Ishikawa (cell line): ENCODE data around the gene JARID2.

Source experiments
- CEBPB ChIP-seq: IDR thresholded peaks from 2 replicates; pipeline ENCODE4 v1.6.1; 2012
- CREB1 ChIP-seq: IDR thresholded peaks from 2 replicates; pipeline ENCODE4 v1.6.1; 2012; ENCODE audit warnings: low read depth
- EGR1 ChIP-seq: IDR thresholded peaks from 2 replicates; pipeline ENCODE4 v1.6.1; 2012
- EP300 ChIP-seq: IDR thresholded peaks from 2 replicates; pipeline ENCODE4 v1.6.1; 2012; ENCODE audit warnings: borderline replicate concordance
- FOXM1 ChIP-seq: IDR thresholded peaks from 2 replicates; pipeline ENCODE4 v1.6.1; 2012; ENCODE audit warnings: low read depth, borderline replicate concordance
- NFIC ChIP-seq: IDR thresholded peaks from 2 replicates; pipeline ENCODE4 v1.6.1; 2012
- RAD21 ChIP-seq: IDR thresholded peaks from 2 replicates; pipeline ENCODE4 v1.6.1; 2012; ENCODE audit warnings: low read depth
- REST ChIP-seq: IDR thresholded peaks from 2 replicates; pipeline ENCODE4 v1.6.1; 2012; ENCODE audit warnings: low read depth, mild to moderate bottlenecking
- TAF1 ChIP-seq: IDR thresholded peaks from 2 replicates; pipeline ENCODE4 v1.6.1; 2012; ENCODE audit warnings: low read depth, mild to moderate bottlenecking
- TCF12 ChIP-seq: IDR thresholded peaks from 2 replicates; pipeline ENCODE4 v1.6.1; 2012; ENCODE audit warnings: low read depth
- TEAD4 ChIP-seq: IDR thresholded peaks from 2 replicates; pipeline ENCODE4 v1.6.1; 2012
- USF1 ChIP-seq: IDR thresholded peaks from 2 replicates; pipeline ENCODE4 v1.6.1; 2012
- YY1 ChIP-seq: IDR thresholded peaks from 2 replicates; pipeline ENCODE4 v1.6.1; 2012; ENCODE audit warnings: low read depth
- ZBTB7A ChIP-seq: IDR thresholded peaks from 2 replicates; pipeline ENCODE4 v1.6.1; 2012; ENCODE audit warnings: low read depth
- TF ChIP-seq, protein P1 (sequence below): IDR thresholded peaks from 2 replicates; pipeline ENCODE4 v1.6.1; 2012

The JARID2 gene

DNA sequence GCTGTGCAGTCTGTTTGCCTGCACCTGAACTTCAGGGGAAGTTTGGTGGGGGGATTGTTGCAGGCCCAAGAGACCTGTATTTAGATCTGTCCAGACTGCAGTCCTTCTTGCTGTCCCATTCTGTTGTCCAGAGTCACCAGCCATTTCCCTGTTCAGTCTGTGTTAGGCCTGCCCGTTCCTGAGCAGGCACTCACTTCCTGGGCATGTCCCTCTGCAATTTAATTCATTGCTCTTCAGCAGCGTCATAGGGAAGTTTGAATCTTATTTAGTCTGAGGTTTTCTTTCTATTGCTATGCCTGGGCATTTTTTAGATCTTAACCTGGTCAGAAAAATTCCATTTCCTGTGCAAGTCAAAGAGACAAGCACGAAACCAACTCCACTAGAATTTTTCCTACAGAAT, 226.8 kb downstream of the JARID2 start:
- no peak for TF ChIP-seq CEBPB
- TF ChIP-seq EGR1 = no peak
- no peak for TF ChIP-seq NFIC
- TF ChIP-seq, protein P1, sequence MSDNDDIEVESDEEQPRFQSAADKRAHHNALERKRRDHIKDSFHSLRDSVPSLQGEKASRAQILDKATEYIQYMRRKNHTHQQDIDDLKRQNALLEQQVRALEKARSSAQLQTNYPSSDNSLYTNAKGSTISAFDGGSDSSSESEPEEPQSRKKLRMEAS = no peak
- TF ChIP-seq TCF12 = no peak
- TF ChIP-seq TAF1 = no peak
- no peak for TF ChIP-seq YY1

DNA sequence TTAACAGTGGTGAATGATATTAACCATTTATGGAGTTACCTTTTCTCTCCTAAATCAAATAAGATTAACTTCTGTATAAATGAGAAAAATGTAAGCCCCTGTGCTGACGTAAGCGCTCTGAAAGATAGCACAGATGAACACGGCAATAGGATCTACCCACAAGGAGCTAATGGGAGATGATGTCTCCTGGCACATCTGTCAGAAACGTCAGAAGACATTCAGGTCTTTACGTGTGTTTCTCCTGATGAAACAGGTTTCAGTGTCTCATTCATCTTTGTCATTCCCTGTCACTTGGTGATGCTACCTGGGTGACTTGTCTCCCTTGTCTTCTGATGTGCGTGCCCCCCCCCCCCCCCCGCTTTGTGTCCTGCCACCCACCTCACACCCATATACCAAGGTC, 227.3 kb downstream of the JARID2 start:
- TF ChIP-seq YY1 = no peak
- TF ChIP-seq USF1 = no peak
- TF ChIP-seq TAF1 = no peak
- TF ChIP-seq FOXM1 = no peak
- TF ChIP-seq ZBTB7A = no peak
- no peak for TF ChIP-seq EGR1
- TF ChIP-seq RAD21 = no peak
- TF ChIP-seq, protein P1 = no peak
- TF ChIP-seq CREB1 = no peak
- no peak for TF ChIP-seq TCF12
- no peak for TF ChIP-seq REST
- TF ChIP-seq TEAD4 = no peak
- no peak for TF ChIP-seq EP300
- no peak for TF ChIP-seq NFIC
- no peak for TF ChIP-seq CEBPB

DNA sequence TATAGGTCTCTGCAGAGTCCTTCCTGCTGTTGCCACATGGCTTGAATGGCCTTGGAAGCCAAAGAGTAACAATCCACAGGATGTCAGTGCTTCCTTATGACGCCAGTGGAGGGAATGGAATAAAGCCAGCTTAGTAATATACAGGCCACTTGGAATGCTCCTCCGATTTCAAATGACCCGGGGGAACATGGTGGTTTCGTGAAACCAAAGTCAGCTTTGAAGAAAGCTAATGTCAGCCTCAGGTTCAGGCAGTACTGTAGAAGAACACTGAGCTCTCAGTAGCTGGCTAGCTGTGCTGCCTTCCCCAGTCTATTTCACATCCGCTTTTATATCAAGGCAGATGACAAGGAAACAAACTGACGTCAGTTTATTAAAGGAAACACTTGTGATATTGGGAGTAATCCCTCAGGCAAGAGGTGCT, 227.9 kb downstream of the JARID2 start:
- no peak for TF ChIP-seq CREB1
- no peak for TF ChIP-seq NFIC
- TF ChIP-seq ZBTB7A = no peak
- TF ChIP-seq, protein P1 = no peak
- no peak for TF ChIP-seq TAF1
- no peak for TF ChIP-seq EP300
- TF ChIP-seq USF1 = no peak
- TF ChIP-seq CEBPB = no peak
- TF ChIP-seq TEAD4 = no peak
- TF ChIP-seq TCF12 = no peak
- no peak for TF ChIP-seq YY1
- no peak for TF ChIP-seq FOXM1

GRCh38 chr6:15474196-15474595, 228.3 kb downstream of the JARID2 start:
- no peak for TF ChIP-seq ZBTB7A
- TF ChIP-seq TEAD4 = no peak

- TF ChIP-seq RAD21 = no peak
- no peak for TF ChIP-seq YY1
- no peak for TF ChIP-seq TEAD4
- no peak for TF ChIP-seq USF1
- no peak for TF ChIP-seq FOXM1
- TF ChIP-seq, protein P1 = no peak
- TF ChIP-seq ZBTB7A = no peak
- TF ChIP-seq REST = no peak
- no peak for TF ChIP-seq EP300
- TF ChIP-seq TAF1 = no peak
- no peak for TF ChIP-seq CEBPB
- no peak for TF ChIP-seq TCF12
- TF ChIP-seq NFIC = no peak
- no peak for TF ChIP-seq EGR1
- TF ChIP-seq CREB1 = no peak
These were observed 229.4 kb downstream of the JARID2 start for GRCh38 chr6:15475261-15475660.

DNA sequence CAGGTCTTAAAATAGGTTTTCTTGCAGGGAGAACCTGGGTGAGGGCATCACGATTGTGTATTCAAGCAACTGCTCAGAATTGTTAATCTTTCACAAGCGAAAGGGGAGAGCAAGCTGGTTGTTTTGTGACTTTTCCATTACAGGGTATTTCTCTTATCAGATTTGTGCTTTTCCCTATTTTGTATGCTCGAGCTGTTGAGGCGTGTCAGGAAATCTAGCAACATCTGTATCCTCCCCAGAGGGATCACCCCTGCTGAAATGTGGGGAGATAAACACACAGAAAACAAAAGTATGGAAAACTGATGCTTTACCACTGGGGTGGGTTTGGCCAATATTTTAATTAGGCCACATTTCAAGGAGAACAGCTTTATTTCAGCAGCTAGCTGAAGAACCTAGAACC, 230.0 kb downstream of the JARID2 start:
- no peak for TF ChIP-seq TCF12
- TF ChIP-seq RAD21 = no peak
- no peak for TF ChIP-seq FOXM1
- no peak for TF ChIP-seq USF1
- TF ChIP-seq TAF1 = no peak
